BE2C (cell line): ENCODE results near the gene PARP8.

Experiments used
- DNase-seq: peaks from one replicate; pipeline ENCODE4 v3.0.0-alpha.2; 2020
- H3K27me3 ChIP-seq: fragments of 250-450 bp; sonication (Bioruptor Pico); 2 replicates; pipeline ENCODE4 v1.5.1; 2020; ENCODE audit warnings: mild to moderate bottlenecking
- H3K36me3 ChIP-seq: fragments of 250-450 bp; sonication (Bioruptor Pico); 2 replicates; pipeline ENCODE4 v1.5.1; 2020; ENCODE audit warnings: mild to moderate bottlenecking
- H3K4me1 ChIP-seq: fragments of 250-450 bp; sonication (Bioruptor Pico); 2 replicates; pipeline ENCODE4 v1.5.1; 2020
- H3K4me3 ChIP-seq: 2 replicates; pipeline ENCODE4 v1.5.1; 2011; ENCODE audit warnings: low read depth, low read length
- H3K9me3 ChIP-seq: fragments of 250-450 bp; sonication (Bioruptor Pico); 2 replicates; pipeline ENCODE4 v1.5.1; 2020
- TF ChIP-seq, protein P1 (sequence below): IDR thresholded peaks from 2 replicates; pipeline ENCODE4 v1.5.1; 2012; ENCODE audit warnings: mild to moderate bottlenecking, low read depth, low read length

Gene PARP8

DNA sequence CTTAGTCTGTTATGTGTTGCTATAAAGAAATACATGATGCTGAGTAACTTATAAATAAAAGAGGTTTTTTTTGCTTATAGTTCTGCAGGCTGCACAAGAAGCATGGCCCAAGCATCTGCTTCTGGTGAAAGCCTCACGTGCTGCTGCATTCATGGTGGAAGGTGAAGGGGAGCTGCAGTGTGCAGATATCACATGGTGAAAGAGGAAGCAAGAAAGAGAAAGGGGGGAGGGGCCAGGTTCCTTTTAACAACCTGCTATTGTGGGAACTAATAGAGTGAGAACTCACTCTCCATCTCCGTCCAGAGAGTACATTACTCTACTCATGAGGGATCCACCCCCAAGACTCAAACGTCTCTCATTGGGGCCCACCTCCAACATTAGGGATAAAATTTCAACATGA, 12.5 kb upstream of the PARP8 start:
- Histone ChIP-seq H3K36me3 (no peaks in the 10 kb centered on the region), H3K4me3 (no peak overlapping the region), H3K9me3 (no peaks in the 10 kb centered on the region), H3K4me1 (no peaks in the 10 kb centered on the region), H3K27me3 (no peaks in the 10 kb centered on the region)
- no peak for DNase-seq
- TF ChIP-seq, protein P1, sequence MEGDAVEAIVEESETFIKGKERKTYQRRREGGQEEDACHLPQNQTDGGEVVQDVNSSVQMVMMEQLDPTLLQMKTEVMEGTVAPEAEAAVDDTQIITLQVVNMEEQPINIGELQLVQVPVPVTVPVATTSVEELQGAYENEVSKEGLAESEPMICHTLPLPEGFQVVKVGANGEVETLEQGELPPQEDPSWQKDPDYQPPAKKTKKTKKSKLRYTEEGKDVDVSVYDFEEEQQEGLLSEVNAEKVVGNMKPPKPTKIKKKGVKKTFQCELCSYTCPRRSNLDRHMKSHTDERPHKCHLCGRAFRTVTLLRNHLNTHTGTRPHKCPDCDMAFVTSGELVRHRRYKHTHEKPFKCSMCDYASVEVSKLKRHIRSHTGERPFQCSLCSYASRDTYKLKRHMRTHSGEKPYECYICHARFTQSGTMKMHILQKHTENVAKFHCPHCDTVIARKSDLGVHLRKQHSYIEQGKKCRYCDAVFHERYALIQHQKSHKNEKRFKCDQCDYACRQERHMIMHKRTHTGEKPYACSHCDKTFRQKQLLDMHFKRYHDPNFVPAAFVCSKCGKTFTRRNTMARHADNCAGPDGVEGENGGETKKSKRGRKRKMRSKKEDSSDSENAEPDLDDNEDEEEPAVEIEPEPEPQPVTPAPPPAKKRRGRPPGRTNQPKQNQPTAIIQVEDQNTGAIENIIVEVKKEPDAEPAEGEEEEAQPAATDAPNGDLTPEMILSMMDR, result no peak

DNA sequence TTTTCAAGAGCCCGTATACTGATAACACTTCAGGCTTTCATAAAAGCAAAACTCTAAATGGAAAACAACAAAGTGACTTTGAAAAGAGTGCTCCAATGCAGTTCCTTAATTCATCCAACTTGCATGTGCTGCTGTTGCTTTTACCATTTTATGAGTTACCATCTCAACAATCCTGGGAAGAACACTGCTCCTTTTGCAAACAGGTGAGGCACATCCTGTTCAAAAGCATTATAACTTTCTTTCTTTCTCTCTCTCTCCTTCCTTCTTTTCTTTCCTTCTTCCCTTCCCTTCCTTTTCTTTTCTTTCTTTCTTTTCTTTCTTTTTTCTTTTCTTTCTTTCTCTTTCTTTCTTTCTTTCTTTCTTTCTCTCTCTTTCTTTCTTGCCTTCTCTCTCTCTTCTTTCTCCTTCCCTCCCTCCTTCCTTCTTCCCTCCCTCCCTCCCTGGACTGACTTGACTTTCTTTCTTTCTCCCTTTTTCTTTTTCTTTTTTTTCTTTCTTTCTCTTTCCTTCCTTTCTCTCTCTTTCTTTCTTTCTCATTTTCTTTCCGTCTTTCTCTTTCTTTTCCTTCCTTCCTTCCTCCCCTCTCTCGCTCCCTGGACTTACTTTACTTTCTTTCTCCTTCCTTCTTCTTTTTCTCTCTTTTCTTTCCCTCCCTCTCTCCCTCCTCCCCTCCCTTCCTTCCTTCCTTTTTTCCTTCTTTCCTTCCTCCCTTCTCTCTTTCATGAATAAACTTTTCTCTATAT, 11.2 kb upstream of the PARP8 start:
- H3K36me3 ChIP-seq, result no peaks in the 10 kb centered on the region
- TF ChIP-seq, protein P1, result no peak
- no peak for DNase-seq
- no peaks in the 10 kb centered on the region for H3K9me3 ChIP-seq
- H3K4me1 ChIP-seq, result no peaks in the 10 kb centered on the region
- H3K4me3 ChIP-seq, result no peak overlapping the region
- H3K27me3 ChIP-seq, result no peaks in the 10 kb centered on the region; the same call in 1 of the 2 replicates

DNA sequence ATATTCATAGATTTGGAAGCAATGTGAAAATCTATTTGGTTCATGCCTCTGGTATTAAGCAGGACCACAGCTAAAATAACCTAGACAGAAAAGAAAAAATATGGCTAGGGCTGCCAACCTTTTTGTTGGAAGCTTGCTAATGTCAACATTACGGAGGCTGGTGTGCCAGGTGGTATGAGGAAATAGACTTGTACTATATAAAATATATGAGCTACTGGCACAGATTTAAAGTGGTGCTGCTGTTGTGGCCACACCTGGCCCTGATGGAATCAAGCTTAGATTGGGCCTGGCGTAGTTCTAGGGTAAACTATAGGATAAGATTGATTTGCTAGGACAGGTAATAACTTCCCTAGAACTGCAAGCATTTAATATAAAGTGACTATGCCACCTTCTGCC, 10.6 kb upstream of the PARP8 start:
- no peak for DNase-seq
- Histone ChIP-seq H3K36me3 (no peaks in the 10 kb centered on the region), H3K4me1 (no peaks in the 10 kb centered on the region), H3K4me3 (no peak overlapping the region), H3K9me3 (no peaks in the 10 kb centered on the region), H3K27me3 (no peaks in the 10 kb centered on the region; the same call in 1 of the 2 replicates)
- TF ChIP-seq, protein P1, result no peak

DNA sequence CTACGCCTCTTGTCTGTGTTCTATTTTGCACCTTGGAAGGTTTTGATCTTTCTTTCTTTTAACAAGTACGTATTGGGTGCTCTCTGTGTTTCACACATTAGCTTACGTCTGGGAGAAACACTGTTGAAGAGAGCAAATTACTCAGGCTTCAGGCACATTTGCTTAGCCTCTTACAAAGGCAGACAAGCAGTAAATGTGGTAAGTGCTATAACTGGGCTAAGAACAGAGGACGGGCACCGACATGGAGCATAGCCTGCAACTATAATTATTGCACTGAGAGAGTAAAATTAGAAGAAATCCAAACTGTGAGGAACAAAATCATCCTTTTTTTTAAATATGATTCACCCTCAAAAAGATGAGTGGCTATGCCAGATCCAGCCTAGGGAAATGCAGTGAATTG, 9.4 kb upstream of the PARP8 start:
- no peaks in the 10 kb centered on the region for H3K4me1 ChIP-seq
- H3K27me3 ChIP-seq, result no peaks in the 10 kb centered on the region; the same call in 1 of the 2 replicates
- TF ChIP-seq, protein P1, result no peak
- H3K4me3 ChIP-seq, result no peak overlapping the region
- no peaks in the 10 kb centered on the region for H3K36me3 ChIP-seq
- no peak for DNase-seq
- H3K9me3 ChIP-seq, result no peaks in the 10 kb centered on the region

DNA sequence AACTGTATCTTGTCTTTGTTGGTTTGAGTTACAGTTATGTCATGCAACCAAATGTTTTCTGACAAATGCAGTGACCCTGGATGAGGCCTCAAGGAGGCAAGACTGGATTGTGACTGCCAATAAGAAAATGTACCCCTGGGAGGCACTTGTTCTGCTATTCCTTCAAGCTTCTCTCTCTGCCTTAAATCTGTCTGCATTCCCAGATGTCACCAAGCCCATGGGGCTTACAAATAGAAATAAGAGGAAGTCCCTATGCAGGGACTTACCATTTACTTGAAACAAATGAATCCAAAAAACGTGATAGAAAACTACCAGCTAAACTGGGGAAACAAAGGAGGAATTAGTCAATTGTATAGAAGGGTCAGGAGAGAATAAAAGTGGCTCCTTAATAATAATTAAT, 8.2 kb upstream of the PARP8 start:
- no peak for DNase-seq
- no peak overlapping the region for H3K4me3 ChIP-seq
- no peaks in the 10 kb centered on the region; the same call in 1 of the 2 replicates for H3K27me3 ChIP-seq
- no peaks in the 10 kb centered on the region for H3K9me3 ChIP-seq
- no peaks in the 10 kb centered on the region for H3K4me1 ChIP-seq
- no peaks in the 10 kb centered on the region for H3K36me3 ChIP-seq
- TF ChIP-seq, protein P1, result no peak

DNA sequence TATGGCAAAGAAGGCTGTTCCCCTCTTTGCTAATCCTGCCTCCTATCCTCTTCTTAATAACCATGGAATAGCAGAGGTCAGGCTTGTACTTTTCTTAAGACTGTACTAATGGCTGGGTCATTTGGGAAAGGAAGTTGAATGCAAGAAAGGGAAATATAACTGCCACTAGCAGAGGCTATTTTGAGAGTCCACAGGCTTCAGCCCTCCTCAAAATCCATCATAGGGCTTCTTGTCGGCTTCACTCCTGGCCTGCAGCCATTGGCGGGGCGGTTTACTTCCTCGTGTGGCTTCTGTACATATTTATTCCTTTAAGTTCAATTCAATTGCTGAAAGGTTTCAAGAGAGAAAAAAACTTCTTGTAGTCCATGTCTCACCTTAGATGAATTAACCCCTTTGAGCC, 2.8 kb upstream of the PARP8 start:
- DNase-seq, result no peak
- Histone ChIP-seq H3K27me3 (peaks cover 11% of the 10 kb centered on the region), H3K36me3 (no peaks in the 10 kb centered on the region), H3K9me3 (no peaks in the 10 kb centered on the region), H3K4me3 (no peak overlapping the region), H3K4me1 (no peaks in the 10 kb centered on the region)
- TF ChIP-seq, protein P1, result no peak
